ENCODE measurements around the gene CPNE5. TPM values are rescaled to one million over a fixed set of nuclear protein-coding genes. Genes with fewer than 3 reads are reported as not detected.
A peak's percentile ranks its signal among the peaks of the same experiment; 100 is the strongest.

The CPNE5 gene
- total and polyA plus RNA-seq, 9 of the 15 experiments (the other 6 are each of a cell fraction or from before 2014, with no cell fraction given): 0.14 to 1.0 (median 0.46) TPM; not detected in 2

DNA sequence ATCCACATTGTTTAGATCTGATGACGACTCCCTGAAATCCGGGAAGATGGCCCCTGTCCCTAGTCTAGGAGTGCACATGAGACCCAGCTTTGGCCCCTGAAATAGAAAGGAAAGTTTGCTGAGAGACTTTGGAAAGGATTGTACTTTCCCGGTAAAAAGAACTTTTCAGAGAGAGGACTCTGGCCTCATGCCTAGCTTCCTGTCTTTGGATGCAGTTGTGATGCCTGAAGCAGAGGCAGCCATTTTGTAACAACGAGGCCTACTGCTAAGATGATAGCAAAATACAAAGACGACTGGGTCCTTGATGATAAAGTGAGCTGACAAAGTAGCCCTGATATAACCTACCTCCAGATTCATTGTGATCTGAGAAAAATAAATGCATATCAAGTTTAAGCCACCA, 6.9 kb downstream of the CPNE5 start (continued):
- TF ChIP-seq ZNF146 (CRISPR knock-in tag; IDR thresholded peaks at IDR 0.05; ENCODE audit: unreplicated experiment): no peak
- TF ChIP-seq ZNF280A (IDR thresholded peaks at IDR 0.05; ENCODE audit: low read depth, partially characterized antibody): no peak
- TF ChIP-seq PCBP2 (IDR thresholded peaks at IDR 0.05; ENCODE audit: low read depth, low read length, poor library complexity, severe bottlenecking): no peak
- no peak for TF ChIP-seq ZNF431 (CRISPR knock-in tag; IDR thresholded peaks at IDR 0.05)
- TF ChIP-seq POLR2H (tag; IDR thresholded peaks at IDR 0.05; ENCODE audit: low read depth): no peak
- no peak for TF ChIP-seq SUPT5H (IDR thresholded peaks at IDR 0.05)
- TF ChIP-seq HLTF (IDR thresholded peaks at IDR 0.05): peak; percentile 59; the same call in 1 of the 2 replicates
- TF ChIP-seq NFXL1 (CRISPR knock-in tag; IDR thresholded peaks at IDR 0.05): no peak
- 0 out of 2 replicates have a peak, but pooled peaks have one; percentile 58 for TF ChIP-seq BCOR (IDR thresholded peaks at IDR 0.05)
- TF ChIP-seq, protein P1, sequence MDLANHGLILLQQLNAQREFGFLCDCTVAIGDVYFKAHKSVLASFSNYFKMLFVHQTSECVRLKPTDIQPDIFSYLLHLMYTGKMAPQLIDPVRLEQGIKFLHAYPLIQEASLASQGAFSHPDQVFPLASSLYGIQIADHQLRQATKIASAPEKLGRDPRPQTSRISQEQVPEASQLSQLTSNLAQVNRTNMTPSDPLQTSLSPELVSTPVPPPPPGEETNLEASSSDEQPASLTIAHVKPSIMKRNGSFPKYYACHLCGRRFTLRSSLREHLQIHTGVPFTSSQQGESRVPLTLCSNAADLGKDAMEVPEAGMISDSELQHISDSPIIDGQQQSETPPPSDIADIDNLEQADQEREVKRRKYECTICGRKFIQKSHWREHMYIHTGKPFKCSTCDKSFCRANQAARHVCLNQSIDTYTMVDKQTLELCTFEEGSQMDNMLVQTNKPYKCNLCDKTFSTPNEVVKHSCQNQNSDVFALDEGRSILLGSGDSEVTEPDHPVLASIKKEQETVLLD (IDR thresholded peaks at IDR 0.05): no peak
